NCI-H146 treated with DMSO at 0.1 percent for 48 hours (cell line): ENCODE results near the gene PRKAR2B.
"Not testable (repeated sequence)": the region's sequence is repeated elsewhere in the genome, so short reads cannot be mapped to it uniquely, and the experiment has no call there.

Experiments used
- DNase-seq: peaks from one replicate; lab custom pipeline; 2025; ENCODE audit not compliant: unreplicated experiment; lab: John Stamatoyannopoulos, UW

PRKAR2B gene

DNA sequence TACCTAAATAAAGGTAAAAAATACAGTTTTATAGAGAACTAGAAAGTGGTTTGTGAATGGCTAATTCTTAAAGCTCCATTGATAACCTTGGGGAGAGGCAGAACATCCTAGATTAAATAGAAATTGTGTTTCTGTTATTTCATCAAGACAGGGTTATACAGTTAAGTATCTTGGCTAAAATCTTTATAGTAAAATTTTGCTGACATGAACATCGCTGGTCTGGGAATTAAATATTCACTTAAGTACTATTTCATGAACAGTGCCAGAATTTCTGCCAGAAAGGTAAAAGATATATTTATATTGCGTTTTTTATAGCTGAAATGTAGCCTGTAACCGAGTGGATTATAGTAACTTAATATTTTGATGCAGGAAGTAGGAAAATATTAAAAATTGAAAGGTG lies 70.6 kb downstream of the PRKAR2B start:
- no peak for DNase-seq

DNA sequence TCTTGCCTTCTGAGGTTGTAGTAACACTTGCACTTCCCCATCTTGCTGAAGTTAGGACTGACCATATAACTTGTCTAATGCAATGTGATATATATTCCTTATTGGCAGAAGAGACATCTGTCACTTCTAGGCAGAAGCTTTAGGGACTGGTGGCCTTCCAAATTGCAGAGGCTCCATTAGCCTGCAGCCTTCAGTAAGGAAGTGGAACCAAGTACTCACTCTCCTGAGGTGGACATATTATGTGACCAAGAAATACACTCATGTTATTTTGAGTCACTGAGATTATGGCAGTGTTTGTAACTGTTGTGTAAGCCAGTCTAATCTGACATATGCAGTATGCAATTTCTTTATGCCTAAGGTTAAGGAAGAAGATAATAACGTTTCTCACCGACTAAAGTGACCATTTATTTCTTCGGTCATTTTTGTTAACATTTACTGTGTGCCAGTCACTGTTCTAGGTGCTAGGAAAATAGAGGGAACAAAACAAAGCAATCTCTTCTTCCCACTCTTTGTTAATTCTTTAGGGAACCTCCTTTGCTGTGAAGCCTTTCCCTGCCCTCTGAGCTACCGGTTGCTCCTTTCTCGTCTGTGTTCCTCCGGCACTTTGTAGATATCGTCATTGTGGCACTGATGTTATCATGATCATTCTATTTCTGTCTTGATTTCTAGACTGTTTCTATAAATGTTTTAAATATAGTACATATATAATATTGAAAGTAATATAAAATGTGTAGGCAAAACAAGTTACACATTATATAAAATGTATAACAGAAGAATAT lies 71.4 kb downstream of the PRKAR2B start:
- no peak for DNase-seq

DNA sequence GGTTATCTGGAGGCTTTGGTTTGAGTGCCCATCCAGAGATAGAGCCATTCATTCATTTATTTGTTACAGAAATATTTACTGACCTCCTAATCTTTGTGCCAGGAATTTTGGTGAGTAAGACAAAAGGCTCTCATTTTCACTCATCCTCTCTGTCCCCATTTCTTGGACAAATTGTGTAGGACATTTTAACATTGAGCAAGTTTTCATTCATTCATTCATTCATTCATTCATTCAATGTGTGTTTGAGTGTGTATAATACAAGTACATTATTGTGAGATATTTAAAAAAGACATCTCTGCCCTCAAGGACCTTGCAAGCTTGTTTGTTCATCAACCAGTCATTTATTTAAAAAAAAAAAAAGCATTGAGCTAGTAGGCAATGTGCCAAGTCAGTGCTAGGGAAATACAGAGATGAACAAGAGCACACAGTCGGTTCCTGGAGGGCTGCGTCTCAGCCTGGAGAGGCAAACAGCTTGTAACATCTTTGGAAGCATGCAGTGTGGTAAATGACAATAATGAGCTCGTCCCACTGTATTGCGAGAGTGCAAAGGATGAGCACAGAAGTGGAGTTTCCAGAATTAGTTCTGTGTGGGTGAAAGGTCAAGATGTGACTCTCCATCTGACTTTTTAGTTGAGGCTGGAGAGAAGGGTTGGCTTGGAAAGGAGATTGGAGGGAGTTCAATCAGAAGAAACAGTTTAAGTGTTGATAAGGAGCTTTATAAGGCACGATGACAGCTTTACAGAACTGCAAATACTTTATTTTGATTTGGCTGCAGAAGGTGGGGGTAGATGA lies 73.8 kb downstream of the PRKAR2B start:
- DNase-seq: no peak

DNA sequence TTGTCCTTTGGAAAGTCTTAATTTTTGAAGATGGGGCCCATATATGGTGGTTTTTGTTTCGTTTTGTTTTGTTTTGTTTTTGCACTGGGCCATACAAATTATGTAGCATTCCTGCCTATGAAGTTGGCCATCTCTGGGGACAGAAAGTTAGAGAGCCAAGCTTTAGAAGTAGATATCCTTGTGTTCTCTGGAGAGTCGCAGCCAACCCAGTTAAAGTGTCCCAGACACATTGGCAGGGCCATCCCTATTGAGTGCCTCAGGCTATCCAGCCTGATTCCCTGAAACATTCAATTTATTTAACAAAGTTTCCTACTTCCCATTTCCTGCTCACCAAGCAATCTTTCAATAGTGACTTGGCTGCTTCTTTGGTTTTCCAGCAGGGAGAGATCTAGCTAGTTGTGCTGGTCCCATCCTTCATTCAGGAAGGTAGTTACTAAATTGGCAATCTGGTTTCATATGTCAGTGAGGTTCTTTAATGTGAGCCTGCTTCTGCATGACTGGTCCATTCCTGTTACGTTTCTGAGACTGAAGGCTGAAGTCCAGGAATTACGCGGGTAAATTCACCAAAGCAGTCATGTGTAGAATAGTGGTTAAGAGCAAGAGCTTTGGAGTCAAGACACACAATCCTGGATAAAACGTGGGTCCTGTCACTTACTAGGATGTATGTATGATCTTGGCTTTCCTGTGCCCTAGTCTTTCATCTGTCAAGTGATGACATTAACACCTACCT lies 75.0 kb downstream of the PRKAR2B start:
- no peak for DNase-seq

DNA sequence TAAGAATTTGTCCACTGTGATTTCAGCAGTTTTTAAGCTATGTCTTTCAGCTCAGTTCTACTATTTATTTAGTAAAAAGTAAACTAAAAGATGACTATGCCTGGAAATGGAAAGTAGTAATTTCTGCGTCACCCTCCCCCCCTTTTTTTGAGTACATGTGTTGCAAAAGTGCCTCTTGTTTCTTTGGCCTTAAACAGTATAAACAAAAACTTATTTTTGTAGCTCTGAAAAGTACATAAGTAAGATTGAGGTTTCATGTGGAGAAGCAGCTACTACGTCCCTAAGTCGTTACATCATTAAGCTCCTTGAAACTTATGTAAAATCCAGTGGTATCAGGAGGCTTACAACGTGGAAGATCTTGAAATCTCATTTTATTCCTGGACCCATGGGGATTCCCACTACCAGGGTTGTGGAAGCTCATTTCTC lies 78.0 kb downstream of the PRKAR2B start:
- no peak for DNase-seq

DNA sequence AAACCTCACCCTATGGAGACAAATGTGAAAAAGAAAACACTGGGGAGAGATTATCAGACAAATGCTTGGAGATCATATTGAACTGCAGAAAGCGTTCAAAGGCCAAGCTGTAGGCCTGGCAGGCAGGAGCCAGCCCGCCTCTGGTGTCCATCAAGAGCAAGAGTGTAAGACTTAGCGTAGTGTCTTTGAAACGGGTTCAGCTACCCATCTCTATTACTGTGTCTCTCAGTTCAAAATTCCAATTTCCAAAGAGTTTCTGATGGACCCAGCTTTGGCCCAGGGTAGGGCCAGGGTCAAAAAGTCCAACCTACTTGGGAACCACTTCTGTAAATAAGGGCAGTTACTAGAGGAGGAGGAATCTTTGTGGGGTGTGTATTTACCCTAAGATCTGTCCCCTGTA lies 78.9 kb downstream of the PRKAR2B start:
- no peak for DNase-seq

DNA sequence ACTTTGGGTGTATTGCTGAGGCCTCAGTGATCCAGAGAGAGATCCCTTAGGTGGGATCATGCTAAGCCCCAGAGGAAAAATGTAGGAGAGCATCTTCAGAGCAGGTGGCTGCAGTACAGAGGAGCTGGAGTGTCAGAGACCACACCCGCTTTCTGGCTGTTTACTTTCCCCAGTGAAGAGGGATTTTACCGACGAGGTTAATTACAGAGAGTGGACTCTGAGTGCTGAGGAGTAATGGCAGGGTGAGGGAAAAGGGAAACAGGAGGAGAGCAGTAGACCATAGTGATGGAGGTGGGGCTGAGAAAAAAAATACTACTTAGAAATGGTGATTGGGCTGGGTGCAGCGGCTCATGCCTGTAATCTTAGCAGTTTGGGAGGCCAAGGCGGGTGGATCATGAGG lies 81.0 kb downstream of the PRKAR2B start:
- peak; percentile 79 for DNase-seq

DNA sequence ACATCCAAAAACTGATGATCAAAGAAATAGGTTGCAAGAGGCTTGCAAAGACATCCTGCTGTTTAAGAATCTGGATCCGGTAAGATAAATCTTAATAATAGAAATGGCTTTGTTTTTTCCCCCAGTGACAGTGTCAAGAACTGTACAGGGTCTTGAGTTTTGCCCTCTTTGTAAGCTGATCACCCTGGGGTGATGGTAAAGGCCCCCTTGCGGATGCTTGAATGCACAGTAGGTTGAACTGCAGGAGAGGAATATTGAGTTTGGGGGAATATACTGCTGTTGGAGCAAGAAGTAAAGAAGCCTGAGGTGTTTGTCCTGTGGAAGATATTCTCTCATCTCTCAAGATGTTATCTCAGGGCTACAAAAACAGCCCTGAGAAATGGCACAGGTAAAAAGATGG lies 83.7 kb downstream of the PRKAR2B start:
- DNase-seq: no peak

DNA sequence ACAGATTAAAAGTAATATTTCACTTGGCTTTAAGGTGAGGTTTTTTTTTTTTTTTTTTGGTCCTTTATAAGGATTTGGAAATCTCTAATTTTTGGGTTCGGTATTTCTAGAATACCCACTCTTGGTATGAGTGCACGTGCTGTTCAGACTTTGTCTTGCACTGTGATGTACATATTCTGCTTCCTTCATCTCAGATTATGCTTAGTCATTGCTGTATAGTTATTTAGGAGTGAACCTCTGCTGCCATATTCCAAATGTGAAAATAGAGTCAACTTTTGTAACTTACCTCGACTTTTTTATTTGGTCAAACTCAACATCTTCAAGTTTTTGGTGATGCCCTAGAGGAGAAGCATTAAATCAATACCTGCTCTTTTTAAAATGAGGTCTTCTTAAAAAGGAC lies 84.2 kb downstream of the PRKAR2B start:
- no peak for DNase-seq

DNA sequence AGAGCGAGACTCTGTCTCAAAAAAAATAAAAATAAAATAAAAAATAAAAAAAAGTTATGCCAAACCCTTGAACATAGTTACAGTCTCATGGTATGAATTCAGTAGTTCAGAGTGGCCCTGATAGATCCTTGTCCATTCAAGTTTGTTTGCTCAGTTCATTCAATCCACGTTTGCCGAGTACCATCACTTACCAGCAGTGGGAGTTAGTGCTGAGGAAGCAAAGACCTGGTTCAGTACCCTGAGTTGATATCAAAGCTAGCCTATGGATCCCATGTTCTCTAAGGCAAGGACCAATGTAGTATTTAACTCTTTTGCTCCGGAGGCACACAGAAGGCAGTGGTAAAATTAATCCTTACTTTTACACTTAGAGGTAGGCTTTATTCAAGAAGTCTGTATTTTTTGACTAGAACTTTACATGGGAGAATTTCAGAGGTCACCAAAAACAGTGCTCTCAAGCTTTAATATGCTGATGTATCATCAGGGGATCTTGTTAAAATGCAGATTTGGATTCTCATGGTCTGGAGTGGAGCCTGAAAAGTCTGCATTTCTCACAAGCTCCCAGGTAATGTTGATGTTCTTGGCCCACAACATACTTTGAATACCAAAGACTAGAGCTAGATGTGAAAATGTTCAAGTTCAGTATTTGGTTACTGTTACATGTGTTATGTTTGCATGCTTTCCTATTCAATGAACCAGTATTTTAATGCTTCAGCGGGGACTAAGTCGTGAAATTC lies 86.1 kb downstream of the PRKAR2B start:
- DNase-seq: no peak

DNA sequence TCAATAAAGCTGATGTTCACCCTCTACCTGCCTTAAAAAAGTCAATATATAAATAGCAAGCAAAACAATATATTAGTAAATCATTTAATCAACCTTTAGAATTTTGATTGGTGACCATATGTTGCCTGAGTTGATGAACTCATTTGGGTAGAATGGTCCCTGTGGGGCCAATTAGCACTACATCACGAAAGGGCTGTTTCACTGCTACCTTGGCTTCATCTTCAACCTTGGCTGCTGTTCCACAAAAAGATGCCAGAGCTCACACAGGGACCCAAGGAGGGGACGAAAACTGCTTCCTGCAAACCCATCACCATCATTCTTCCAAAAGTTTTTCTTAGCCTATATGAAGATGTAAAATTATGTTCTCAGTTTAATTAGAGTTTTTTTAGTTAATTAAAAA lies 88.9 kb downstream of the PRKAR2B start:
- DNase-seq: no peak

DNA sequence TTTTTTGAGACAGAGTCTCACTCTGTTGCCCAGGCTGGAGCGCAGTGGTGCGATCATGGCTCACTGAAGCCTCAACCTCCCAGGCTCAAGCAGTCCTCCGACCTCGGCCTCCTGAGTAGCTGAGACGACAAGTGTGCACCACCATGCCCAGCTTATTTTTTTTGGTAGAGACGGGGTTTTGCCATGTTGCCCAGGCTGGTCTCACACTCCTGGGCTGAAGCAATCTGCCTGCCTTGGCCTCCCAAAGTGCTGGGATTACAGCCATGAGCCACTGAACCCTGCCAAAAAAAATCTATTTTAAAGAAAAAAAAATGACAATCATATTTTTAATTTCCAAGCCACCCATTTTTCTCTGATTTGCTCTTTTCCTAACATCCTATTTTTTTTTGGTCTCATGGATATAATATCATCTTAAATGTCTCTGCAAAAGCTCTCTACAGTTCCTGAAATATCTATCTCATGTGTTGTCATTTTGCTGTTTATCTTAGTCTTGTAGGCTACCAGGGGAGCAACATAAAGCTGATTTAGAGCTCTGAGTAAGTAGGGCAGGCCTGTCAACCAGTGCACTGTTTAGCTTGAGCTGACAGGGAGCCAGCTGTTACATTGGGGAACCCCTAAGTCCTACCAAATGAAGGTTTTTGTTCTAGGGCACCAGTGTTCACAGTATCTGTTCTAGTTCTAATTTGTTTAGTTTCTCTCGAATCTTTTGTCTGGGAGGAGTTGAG lies 94.4 kb downstream of the PRKAR2B start:
- DNase-seq: no peak

DNA sequence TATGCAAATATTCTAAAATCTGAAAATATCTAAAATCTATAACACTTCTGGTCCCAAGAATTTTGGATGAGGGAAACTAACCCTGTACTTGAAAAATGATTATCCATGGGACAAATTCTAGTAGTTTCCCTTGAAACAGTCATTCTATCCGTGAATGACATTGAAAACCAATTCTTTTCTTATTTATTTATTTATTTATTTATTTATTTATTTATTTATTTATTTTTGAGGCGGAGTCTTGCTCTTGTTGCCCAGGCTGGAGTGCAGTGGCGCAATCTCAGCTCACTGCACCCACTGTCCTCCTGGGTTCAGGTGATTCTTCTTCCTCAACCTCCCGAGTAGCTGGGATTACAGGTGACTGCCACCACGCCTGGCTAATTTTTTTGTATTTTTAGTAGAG lies 99.4 kb downstream of the PRKAR2B start:
- not testable (repeated sequence) for DNase-seq

DNA sequence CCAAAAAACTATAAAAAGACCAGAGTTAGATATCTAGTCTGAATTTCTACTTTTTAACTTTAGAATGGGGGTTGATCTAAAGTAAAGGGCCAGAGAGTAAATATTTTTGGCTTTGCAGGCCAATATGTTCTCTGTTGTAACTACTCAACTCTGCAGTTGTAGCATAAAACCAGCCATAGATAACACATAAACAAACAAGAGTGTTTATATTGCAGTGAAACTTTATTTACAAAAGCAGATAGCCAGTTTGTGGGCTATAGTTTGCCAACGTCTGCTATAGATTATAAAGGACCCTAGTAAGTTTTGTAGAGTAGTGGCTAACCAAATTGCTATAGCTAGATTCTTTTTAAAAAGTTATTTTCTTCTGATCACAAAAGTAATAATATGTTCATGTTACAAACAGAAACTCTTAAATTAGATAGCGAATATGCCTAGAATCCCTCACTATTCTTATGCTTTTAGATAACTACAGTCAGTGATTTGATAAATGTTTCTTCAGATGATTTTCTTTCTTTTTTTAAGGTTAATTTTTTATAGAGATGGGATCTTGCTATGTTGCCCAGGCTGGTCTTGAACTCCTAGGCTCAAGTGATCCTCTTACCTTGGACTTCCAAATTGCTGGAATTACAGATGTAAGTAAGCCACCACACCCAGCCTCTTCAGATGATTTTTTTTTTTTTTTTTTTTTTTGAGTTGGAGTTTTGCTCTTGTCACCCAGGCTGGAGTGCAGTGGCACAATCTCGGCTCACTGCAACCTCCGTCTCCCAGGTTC lies 100.7 kb downstream of the PRKAR2B start:
- DNase-seq: no peak

DNA sequence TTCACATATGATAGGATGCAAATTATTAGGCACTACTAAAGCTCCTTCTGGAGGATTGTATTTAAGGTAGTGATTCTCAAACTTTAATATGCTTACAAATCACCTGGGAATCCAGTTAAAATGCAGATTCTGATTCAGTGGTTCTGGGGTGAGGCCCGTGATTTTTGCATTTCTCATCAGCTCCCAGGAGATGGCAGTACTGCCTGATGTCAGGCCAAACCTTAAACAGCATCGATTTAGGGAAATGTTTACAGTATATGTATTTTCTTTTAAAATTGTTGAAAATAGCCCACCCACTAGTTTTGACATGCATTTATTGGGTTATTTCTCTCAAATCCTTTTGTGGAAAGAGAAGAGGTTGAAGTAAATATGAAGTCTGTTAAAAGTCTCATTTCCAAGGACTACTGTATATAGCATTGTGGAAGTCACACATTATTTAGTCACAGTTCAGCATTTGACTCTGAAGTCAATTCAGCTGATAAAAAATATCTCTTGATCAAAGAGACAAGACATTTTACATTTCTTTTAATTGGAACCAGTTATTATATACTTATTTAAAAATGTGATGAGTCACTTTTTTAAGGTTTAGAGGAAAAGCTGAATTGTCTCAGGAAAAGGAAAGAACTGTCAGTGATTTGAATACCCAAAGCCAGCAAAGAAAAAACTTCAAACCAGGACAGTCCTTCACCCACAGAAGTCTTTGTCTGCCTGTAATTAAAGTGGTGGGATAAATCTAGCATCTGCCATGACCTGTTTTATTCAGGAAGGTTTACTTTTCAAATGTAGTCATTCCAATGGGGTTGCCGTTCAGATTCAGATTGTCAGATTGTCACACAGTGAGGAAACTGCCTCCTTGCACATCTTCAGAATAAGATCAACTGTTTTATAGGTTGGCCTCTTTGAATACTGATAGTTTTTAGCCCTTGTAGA lies 103.2 kb downstream of the PRKAR2B start:
- DNase-seq: no peak

DNA sequence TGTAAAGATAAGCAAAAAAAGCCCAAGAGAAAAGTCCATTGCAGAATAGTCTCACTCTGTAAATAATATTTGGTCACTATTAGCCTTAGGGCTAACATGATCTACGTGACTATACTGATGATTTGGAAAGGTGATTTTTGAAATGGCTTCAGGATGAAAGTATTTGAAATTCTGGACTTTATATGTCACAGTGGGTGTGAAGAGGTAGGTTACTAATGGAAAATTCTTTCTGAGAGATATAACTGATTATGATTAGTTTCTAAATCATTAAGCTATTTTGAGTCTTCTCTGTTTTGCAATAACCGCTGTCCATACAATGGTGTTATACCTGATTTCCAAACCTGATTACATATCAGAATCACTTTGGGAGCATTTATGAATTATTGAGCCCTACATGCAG lies 104.2 kb downstream of the PRKAR2B start:
- no peak for DNase-seq

DNA sequence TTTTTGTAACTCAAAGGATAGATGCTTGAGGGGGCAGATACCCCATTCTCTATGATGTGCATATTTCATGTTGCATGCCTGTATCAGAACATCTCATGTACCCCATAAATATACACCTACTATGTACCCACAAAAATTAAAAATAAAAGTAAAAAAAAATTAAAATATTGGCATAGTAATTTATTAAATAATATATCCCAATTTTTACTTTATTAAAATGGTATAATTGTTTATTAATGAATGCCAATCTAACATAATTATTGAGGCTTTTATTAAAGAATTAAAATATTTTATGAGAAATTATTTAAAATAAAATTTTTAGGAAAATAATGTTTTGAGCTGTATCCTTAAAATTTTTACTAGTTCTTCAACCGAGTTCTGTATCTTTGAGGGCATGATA lies 105.4 kb downstream of the PRKAR2B start:
- no peak for DNase-seq

DNA sequence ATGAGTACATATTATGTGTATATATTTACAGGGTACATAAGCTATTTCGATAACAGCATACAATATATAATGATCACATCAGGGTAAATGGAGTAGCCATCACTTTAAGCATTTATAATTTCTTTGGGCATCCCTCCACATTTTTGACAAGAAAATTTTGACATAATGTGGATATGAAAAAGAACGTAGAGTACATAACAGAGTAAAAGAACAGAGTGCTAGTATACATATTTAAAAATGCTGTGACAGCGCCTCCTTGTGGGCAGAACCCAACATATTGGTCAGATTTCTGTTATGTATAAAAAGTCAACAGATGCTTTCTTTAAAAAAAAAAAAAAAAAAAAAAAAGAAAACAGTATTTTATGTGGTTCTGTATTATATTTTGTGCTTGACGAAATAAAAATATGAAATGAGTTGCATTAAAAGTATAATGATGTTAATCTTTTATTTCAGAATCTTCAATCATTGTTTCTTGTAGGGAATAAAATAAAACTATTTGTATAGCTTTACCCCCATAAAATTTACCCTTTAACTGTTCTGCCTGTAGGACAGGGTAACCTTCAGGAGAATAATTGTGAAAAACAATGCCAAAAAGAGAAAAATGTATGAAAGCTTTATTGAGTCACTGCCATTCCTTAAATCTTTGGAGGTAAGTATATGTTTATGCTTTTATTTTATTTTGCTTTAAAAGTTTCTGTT lies 106.0 kb downstream of the PRKAR2B start:
- DNase-seq: peak; percentile 53
